Panc1 (cell line): Measurements from ENCODE around the gene BRICD5. TPM values are rescaled to one million over a fixed set of nuclear protein-coding genes. Genes with fewer than 3 reads are reported as not detected.
"Not testable (repeated sequence)": the region's sequence is repeated elsewhere in the genome, so short reads cannot be mapped to it uniquely, and the experiment has no call there.

Experiments used
- ATAC-seq: fragments of 200-7000 bp; cut with Tn5 transposase; 2 replicates; pipeline ENCODE4 v1.9.1; 2020; ENCODE audit warnings: mild to moderate bottlenecking, moderate library complexity
- BruUV-seq: library from RNA; stranded (reverse); fragments of 400-500 nt; replicated peaks from 2 replicates; lab custom pipeline; 2021; lab: Mats Ljungman, UMichigan
- CTCF ChIA-PET: fragments of 300-600 bp; sonication (Branson Sonifier 250); formaldehyde crosslinking; loops from one replicate; lab custom pipeline; 2022; ENCODE audit warnings: antibody characterized with exemption; lab: Charles Lee
- POLR2A ChIA-PET: fragments of 300-600 bp; sonication (Branson Sonifier 250); formaldehyde crosslinking; loops from one replicate; lab custom pipeline; 2022; ENCODE audit warnings: antibody characterized with exemption; lab: Charles Lee
- DNase-seq: peaks from one replicate; pipeline ENCODE4 v3.0.0-alpha.2; 2010; ENCODE audit warnings: low read depth, low spot score
- H3K27ac ChIP-seq: 2 replicates; pipeline ENCODE4 v1.5.1; 2011; ENCODE audit warnings: mild to moderate bottlenecking, low read length, inconsistent platforms
- H3K27me3 ChIP-seq: fragments of 200-500 bp; sonication (Bioruptor generic); 2 replicates; pipeline ENCODE4 v1.6.0; 2014; ENCODE audit warnings: low read length, inconsistent platforms; ENCODE audit not compliant: control insufficient read depth, insufficient read depth
- H3K36me3 ChIP-seq: fragments of 200-500 bp; sonication (Bioruptor generic); 2 replicates; pipeline ENCODE4 v1.5.1; 2014; ENCODE audit warnings: inconsistent platforms, mild to moderate bottlenecking, low read length, moderate library complexity; ENCODE audit not compliant: control insufficient read depth, insufficient read depth
- H3K4me1 ChIP-seq: 2 replicates; pipeline ENCODE4 v1.5.1; 2011; ENCODE audit warnings: inconsistent platforms, mild to moderate bottlenecking, low read length, moderate library complexity; ENCODE audit not compliant: control insufficient read depth, insufficient read depth
- H3K4me3 ChIP-seq, 2 experiments: 2 replicates each; pipeline ENCODE4 v1.5.1; 2011 to 2012; ENCODE audit warnings: low read depth in 2 of 2, low read length in 2 of 2, mild to moderate bottlenecking in 2 of 2, inconsistent platforms in 1 of 2, moderate library complexity in 1 of 2
- H3K9me3 ChIP-seq: fragments of 200-500 bp; sonication (Bioruptor generic); 2 replicates; pipeline ENCODE4 v1.5.1; 2014; ENCODE audit warnings: low read depth, mild to moderate bottlenecking, inconsistent platforms, low read length, moderate library complexity; ENCODE audit not compliant: control insufficient read depth, insufficient read depth
- POLR2AphosphoS5 ChIP-seq: IDR thresholded peaks from 2 replicates; pipeline ENCODE4 v1.6.1; 2012; ENCODE audit warnings: mild to moderate bottlenecking, low read depth, low read length, moderate library complexity
- SIN3A ChIP-seq: IDR thresholded peaks from 2 replicates; pipeline ENCODE4 v1.6.1; 2012; ENCODE audit warnings: low read depth, mild to moderate bottlenecking, low read length, moderate library complexity, borderline replicate concordance; ENCODE audit not compliant: insufficient read depth
- TCF7L2 ChIP-seq: IDR thresholded peaks from 2 replicates; pipeline ENCODE4 v1.6.1; 2011; ENCODE audit warnings: mild to moderate bottlenecking, low read depth, low read length, inconsistent platforms
- in situ Hi-C: cut with HindIII; loops from 2 replicates; pipeline ENCODE4 v1.10.0; 2016; ENCODE audit warnings: low sequenced_read_pairs, low pct_unique_long_range_greater_than_20kb
- intact Hi-C: fragments of 100-400 bp; cut with micrococcal nuclease; formaldehyde crosslinking; loops from one replicate; pipeline ENCODE4 v1.10.0; 2022; ENCODE audit not compliant: unreplicated experiment
- total RNA-seq: library from RNA; stranded (reverse); gene quantifications from one replicate; pipeline ENCODE4 v1.2.1, GENCODE V29; 2021; ENCODE audit not compliant: unreplicated experiment
- TF ChIP-seq, protein P1 (sequence below): fragments of 450-650 bp; IDR thresholded peaks from 2 replicates; pipeline ENCODE4 v1.5.1; 2017; ENCODE audit warnings: mild to moderate bottlenecking
- TF ChIP-seq, protein P2 (sequence below), 2 experiments: IDR thresholded peaks; 2 replicates each; pipeline ENCODE4 v1.6.1; 2011 to 2012; ENCODE audit warnings: low read depth in 2 of 2, control low read depth in 1 of 2, low read length in 1 of 2, mild to moderate bottlenecking in 1 of 2, moderate library complexity in 1 of 2; ENCODE audit not compliant: insufficient read depth in 1 of 2

Gene BRICD5
- total RNA-seq, 1 experiment from 2014 or later: 8.7 TPM

DNA sequence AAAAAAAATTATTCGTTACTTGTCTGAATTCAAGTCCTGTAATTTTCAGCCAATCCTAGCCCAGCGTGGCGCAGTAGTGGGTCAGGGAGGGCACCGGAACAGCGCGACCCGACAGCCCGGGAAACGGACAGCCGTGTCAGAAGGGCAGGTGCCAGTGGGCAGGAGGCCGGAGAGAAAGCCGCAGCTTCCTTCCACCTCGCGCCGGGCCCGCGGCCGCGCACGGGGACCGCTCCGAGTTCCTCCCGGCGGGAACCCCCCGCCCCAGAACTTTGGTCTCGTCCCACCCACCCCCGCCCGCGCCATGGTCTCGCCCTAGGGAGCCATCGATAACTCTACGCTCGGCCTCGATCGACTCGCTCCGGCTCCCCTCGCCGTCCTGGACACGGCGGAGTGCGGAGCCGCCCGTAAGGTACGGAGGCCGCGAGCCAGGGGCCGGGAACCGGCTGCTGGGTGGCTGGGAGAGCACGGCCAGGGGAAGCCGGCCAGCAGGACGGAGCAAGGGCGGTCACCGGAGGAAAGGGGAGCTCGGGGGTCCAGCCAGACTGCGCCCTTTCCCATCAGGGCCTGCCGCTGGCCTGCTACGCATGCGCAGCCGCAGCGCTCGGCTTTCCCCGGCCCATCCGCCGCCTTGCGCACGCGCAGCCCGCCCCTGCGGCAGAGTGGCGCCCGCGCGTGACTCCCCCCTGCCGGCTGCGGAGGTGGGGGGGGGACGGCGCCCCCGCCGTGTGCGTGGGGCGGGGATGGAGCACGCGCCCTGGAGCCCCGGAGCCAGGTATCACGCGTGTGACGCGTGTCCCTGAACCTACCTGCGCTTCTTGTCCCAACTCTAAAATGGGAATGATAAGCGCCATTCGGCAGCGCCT lies 5.3 kb downstream of the BRICD5 start, which contains the start of gene MLST8:
TSS of gene MLST8 (plus strand) at position 351 of the 863 bp plus-strand sequence. CDS start 632 bp downstream, outside the sequence.
- Histone ChIP-seq H3K27ac (peak within 1 kb of the TSS; percentile 93), H3K36me3 (no peaks in the 10 kb centered on the region; the same call in 1 of the 2 replicates), H3K27me3 (no peaks in the 10 kb centered on the region), H3K4me3 (peak within 1 kb of the TSS; percentile 61 to 73), H3K9me3 (no peaks in the 10 kb centered on the region), H3K4me1 (peaks cover 11% of the 10 kb centered on the region)
- ChIA-PET CTCF (no interaction called here), POLR2A (interaction anchor here (0.6 kb wide), 1 partner anchor 24 kb away, joined by 5 read pairs; no protein-coding TSS in a partner anchor)
- intact Hi-C loops: no loop called here
- in situ Hi-C loops: no loop called here
- DNase-seq: no peak
- TF ChIP-seq TCF7L2 (0 out of 2 replicates have a peak, but pooled peaks have one; percentile 14), SIN3A (0 out of 2 replicates have a peak, but pooled peaks have one; percentile 55), POLR2AphosphoS5 (peak; percentile 90)
- TF ChIP-seq, protein P1, sequence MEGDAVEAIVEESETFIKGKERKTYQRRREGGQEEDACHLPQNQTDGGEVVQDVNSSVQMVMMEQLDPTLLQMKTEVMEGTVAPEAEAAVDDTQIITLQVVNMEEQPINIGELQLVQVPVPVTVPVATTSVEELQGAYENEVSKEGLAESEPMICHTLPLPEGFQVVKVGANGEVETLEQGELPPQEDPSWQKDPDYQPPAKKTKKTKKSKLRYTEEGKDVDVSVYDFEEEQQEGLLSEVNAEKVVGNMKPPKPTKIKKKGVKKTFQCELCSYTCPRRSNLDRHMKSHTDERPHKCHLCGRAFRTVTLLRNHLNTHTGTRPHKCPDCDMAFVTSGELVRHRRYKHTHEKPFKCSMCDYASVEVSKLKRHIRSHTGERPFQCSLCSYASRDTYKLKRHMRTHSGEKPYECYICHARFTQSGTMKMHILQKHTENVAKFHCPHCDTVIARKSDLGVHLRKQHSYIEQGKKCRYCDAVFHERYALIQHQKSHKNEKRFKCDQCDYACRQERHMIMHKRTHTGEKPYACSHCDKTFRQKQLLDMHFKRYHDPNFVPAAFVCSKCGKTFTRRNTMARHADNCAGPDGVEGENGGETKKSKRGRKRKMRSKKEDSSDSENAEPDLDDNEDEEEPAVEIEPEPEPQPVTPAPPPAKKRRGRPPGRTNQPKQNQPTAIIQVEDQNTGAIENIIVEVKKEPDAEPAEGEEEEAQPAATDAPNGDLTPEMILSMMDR: no peak
- TF ChIP-seq, protein P2, sequence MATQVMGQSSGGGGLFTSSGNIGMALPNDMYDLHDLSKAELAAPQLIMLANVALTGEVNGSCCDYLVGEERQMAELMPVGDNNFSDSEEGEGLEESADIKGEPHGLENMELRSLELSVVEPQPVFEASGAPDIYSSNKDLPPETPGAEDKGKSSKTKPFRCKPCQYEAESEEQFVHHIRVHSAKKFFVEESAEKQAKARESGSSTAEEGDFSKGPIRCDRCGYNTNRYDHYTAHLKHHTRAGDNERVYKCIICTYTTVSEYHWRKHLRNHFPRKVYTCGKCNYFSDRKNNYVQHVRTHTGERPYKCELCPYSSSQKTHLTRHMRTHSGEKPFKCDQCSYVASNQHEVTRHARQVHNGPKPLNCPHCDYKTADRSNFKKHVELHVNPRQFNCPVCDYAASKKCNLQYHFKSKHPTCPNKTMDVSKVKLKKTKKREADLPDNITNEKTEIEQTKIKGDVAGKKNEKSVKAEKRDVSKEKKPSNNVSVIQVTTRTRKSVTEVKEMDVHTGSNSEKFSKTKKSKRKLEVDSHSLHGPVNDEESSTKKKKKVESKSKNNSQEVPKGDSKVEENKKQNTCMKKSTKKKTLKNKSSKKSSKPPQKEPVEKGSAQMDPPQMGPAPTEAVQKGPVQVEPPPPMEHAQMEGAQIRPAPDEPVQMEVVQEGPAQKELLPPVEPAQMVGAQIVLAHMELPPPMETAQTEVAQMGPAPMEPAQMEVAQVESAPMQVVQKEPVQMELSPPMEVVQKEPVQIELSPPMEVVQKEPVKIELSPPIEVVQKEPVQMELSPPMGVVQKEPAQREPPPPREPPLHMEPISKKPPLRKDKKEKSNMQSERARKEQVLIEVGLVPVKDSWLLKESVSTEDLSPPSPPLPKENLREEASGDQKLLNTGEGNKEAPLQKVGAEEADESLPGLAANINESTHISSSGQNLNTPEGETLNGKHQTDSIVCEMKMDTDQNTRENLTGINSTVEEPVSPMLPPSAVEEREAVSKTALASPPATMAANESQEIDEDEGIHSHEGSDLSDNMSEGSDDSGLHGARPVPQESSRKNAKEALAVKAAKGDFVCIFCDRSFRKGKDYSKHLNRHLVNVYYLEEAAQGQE (IDR thresholded peaks at IDR 0.05; ENCODE audit: insufficient read depth in 1 of 2, low read depth in 2 of 2, low read length in 1 of 2): no peak
- no TSS peak for BruUV-seq
- peak; percentile 81 for ATAC-seq

GRCh38 chr16:2204416-2205103 lies 6.1 kb downstream of the BRICD5 start:
- Histone ChIP-seq H3K27ac (peak overlapping the region; percentile 93), H3K4me1 (peaks cover 7% of the 10 kb centered on the region), H3K9me3 (no peaks in the 10 kb centered on the region), H3K27me3 (no peaks in the 10 kb centered on the region), H3K4me3 (peak overlapping the region; percentile 61 to 73), H3K36me3 (no peaks in the 10 kb centered on the region; the same call in 1 of the 2 replicates)
- intact Hi-C loops (no loop called here), in situ Hi-C loops (no loop called here)
- ChIA-PET POLR2A (interaction anchor here (0.6 kb wide), 1 partner anchor 23 kb away, joined by 5 read pairs; no protein-coding TSS in a partner anchor), CTCF (no interaction called here)
- DNase-seq: no peak
- TSS peak; percentile 83 for BruUV-seq
- no peak for ATAC-seq
- no peak for TF ChIP-seq SIN3A
- TF ChIP-seq, protein P1: no peak

GRCh38 chr16:2203119-2203688 lies 7.5 kb downstream of the BRICD5 start:
- not testable (repeated sequence) for ATAC-seq
- POLR2A ChIA-PET: interaction anchor here (0.7 kb wide), 3 partner anchors 12 to 243 kb away, joined by 3 to 5 read pairs (median 3); no protein-coding TSS in a partner anchor

More at GRCh38 chr16:2203119-2203688, 7.5 kb downstream of the BRICD5 start:
- H3K9me3 ChIP-seq, DNase-seq, H3K4me1 ChIP-seq, H3K27ac ChIP-seq, in situ Hi-C loops, H3K4me3 ChIP-seq, H3K27me3 ChIP-seq, CTCF ChIA-PET, BruUV-seq, H3K36me3 ChIP-seq, intact Hi-C loops: not testable (repeated sequence)
